Measurements from ENCODE around the gene NAB1.

The NAB1 gene

GRCh38 chr2:190740449-190740848 is 91.6 kb downstream of the NAB1 start:
- Histone ChIP-seq H3F3A (ENCODE audit: insufficient read depth, low read length) (no peaks in the 10 kb centered on the region), H3K79me2 (ENCODE audit: insufficient read depth, low read length) (no peaks in the 10 kb centered on the region), H3K9me2 (ENCODE audit: low read depth, low read length) (no peaks in the 10 kb centered on the region), H3K27ac (ENCODE audit: low read depth, low read length, poor library complexity, severe bottlenecking) (no peak overlapping the region), H2AFZ (ENCODE audit: low read length) (no peak overlapping the region), H3K9me3 (ENCODE audit: low read length) (no peaks in the 10 kb centered on the region), H3K27me3 (ENCODE audit: insufficient read depth, low read length) (no peaks in the 10 kb centered on the region), H3K36me3 (ENCODE audit: insufficient read depth, low read length) (no peaks in the 10 kb centered on the region), H3K4me1 (ENCODE audit: insufficient read depth, low read length, severe bottlenecking) (no peaks in the 10 kb centered on the region), H3K4me2 (ENCODE audit: low read length) (no peak overlapping the region), H3K9ac (ENCODE audit: low read length) (no peak overlapping the region), H3K4me3 (ENCODE audit: low read depth, low read length, poor library complexity, severe bottlenecking) (no peak overlapping the region), H4K20me1 (ENCODE audit: insufficient read depth, low read length) (no peaks in the 10 kb centered on the region)
- TF ChIP-seq, protein P1, sequence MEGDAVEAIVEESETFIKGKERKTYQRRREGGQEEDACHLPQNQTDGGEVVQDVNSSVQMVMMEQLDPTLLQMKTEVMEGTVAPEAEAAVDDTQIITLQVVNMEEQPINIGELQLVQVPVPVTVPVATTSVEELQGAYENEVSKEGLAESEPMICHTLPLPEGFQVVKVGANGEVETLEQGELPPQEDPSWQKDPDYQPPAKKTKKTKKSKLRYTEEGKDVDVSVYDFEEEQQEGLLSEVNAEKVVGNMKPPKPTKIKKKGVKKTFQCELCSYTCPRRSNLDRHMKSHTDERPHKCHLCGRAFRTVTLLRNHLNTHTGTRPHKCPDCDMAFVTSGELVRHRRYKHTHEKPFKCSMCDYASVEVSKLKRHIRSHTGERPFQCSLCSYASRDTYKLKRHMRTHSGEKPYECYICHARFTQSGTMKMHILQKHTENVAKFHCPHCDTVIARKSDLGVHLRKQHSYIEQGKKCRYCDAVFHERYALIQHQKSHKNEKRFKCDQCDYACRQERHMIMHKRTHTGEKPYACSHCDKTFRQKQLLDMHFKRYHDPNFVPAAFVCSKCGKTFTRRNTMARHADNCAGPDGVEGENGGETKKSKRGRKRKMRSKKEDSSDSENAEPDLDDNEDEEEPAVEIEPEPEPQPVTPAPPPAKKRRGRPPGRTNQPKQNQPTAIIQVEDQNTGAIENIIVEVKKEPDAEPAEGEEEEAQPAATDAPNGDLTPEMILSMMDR (IDR thresholded peaks at IDR 0.05; ENCODE audit: low read length) = no peak
- TF ChIP-seq EZH2 (IDR thresholded peaks at IDR 0.05; ENCODE audit: borderline replicate concordance, low read length) = no peak

Measured in OCI-LY1 (cell line).